Panc1 (cell line): ENCODE measurements around the gene LRRC42. TPM values are rescaled to one million over a fixed set of nuclear protein-coding genes. Genes with fewer than 3 reads are reported as not detected.

Experiments used
- ATAC-seq: fragments of 200-7000 bp; cut with Tn5 transposase; 2 replicates; pipeline ENCODE4 v1.9.1; 2020; ENCODE audit warnings: mild to moderate bottlenecking, moderate library complexity
- BruUV-seq: library from RNA; stranded (reverse); fragments of 400-500 nt; replicated peaks from 2 replicates; lab custom pipeline; 2021; lab: Mats Ljungman, UMichigan
- CTCF ChIA-PET: fragments of 300-600 bp; sonication (Branson Sonifier 250); formaldehyde crosslinking; loops from one replicate; lab custom pipeline; 2022; ENCODE audit warnings: antibody characterized with exemption; lab: Charles Lee
- POLR2A ChIA-PET: fragments of 300-600 bp; sonication (Branson Sonifier 250); formaldehyde crosslinking; loops from one replicate; lab custom pipeline; 2022; ENCODE audit warnings: antibody characterized with exemption; lab: Charles Lee
- DNase-seq: peaks from one replicate; pipeline ENCODE4 v3.0.0-alpha.2; 2010; ENCODE audit warnings: low read depth, low spot score
- H3K27ac ChIP-seq: 2 replicates; pipeline ENCODE4 v1.5.1; 2011; ENCODE audit warnings: mild to moderate bottlenecking, low read length, inconsistent platforms
- H3K27me3 ChIP-seq: fragments of 200-500 bp; sonication (Bioruptor generic); 2 replicates; pipeline ENCODE4 v1.6.0; 2014; ENCODE audit warnings: low read length, inconsistent platforms; ENCODE audit not compliant: control insufficient read depth, insufficient read depth
- H3K36me3 ChIP-seq: fragments of 200-500 bp; sonication (Bioruptor generic); 2 replicates; pipeline ENCODE4 v1.5.1; 2014; ENCODE audit warnings: inconsistent platforms, mild to moderate bottlenecking, low read length, moderate library complexity; ENCODE audit not compliant: control insufficient read depth, insufficient read depth
- H3K4me1 ChIP-seq: 2 replicates; pipeline ENCODE4 v1.5.1; 2011; ENCODE audit warnings: inconsistent platforms, mild to moderate bottlenecking, low read length, moderate library complexity; ENCODE audit not compliant: control insufficient read depth, insufficient read depth
- H3K4me3 ChIP-seq, 2 experiments: 2 replicates each; pipeline ENCODE4 v1.5.1; 2011 to 2012; ENCODE audit warnings: low read depth in 2 of 2, low read length in 2 of 2, mild to moderate bottlenecking in 2 of 2, inconsistent platforms in 1 of 2, moderate library complexity in 1 of 2
- H3K9me3 ChIP-seq: fragments of 200-500 bp; sonication (Bioruptor generic); 2 replicates; pipeline ENCODE4 v1.5.1; 2014; ENCODE audit warnings: low read depth, mild to moderate bottlenecking, inconsistent platforms, low read length, moderate library complexity; ENCODE audit not compliant: control insufficient read depth, insufficient read depth
- CTCF ChIP-seq: fragments of 450-650 bp; IDR thresholded peaks from 2 replicates; pipeline ENCODE4 v1.5.1; 2017; ENCODE audit warnings: mild to moderate bottlenecking
- POLR2AphosphoS5 ChIP-seq: IDR thresholded peaks from 2 replicates; pipeline ENCODE4 v1.6.1; 2012; ENCODE audit warnings: mild to moderate bottlenecking, low read depth, low read length, moderate library complexity
- SIN3A ChIP-seq: IDR thresholded peaks from 2 replicates; pipeline ENCODE4 v1.6.1; 2012; ENCODE audit warnings: low read depth, mild to moderate bottlenecking, low read length, moderate library complexity, borderline replicate concordance; ENCODE audit not compliant: insufficient read depth
- TCF7L2 ChIP-seq: IDR thresholded peaks from 2 replicates; pipeline ENCODE4 v1.6.1; 2011; ENCODE audit warnings: mild to moderate bottlenecking, low read depth, low read length, inconsistent platforms
- in situ Hi-C: cut with HindIII; loops from 2 replicates; pipeline ENCODE4 v1.10.0; 2016; ENCODE audit warnings: low sequenced_read_pairs, low pct_unique_long_range_greater_than_20kb
- intact Hi-C: fragments of 100-400 bp; cut with micrococcal nuclease; formaldehyde crosslinking; loops from one replicate; pipeline ENCODE4 v1.10.0; 2022; ENCODE audit not compliant: unreplicated experiment
- total RNA-seq: library from RNA; stranded (reverse); gene quantifications from one replicate; pipeline ENCODE4 v1.2.1, GENCODE V29; 2021; ENCODE audit not compliant: unreplicated experiment
- TF ChIP-seq, protein P1 (sequence below), 2 experiments: IDR thresholded peaks; 2 replicates each; pipeline ENCODE4 v1.6.1; 2011 to 2012; ENCODE audit warnings: low read depth in 2 of 2, control low read depth in 1 of 2, low read length in 1 of 2, mild to moderate bottlenecking in 1 of 2, moderate library complexity in 1 of 2; ENCODE audit not compliant: insufficient read depth in 1 of 2

Gene LRRC42
- total RNA-seq, 1 experiment from 2014 or later, result 41.0 TPM

GRCh38 chr1:53999920-54000319, 53.8 kb downstream of the LRRC42 start:
- no TSS peak for BruUV-seq
- in situ Hi-C loops (no loop called here), intact Hi-C loops (no loop called here)
- ChIA-PET POLR2A (no interaction called here), CTCF (no interaction called here)
- Histone ChIP-seq H3K4me3 (no peak overlapping the region), H3K27ac (no peak overlapping the region), H3K36me3 (no peaks in the 10 kb centered on the region), H3K27me3 (no peaks in the 10 kb centered on the region), H3K9me3 (no peaks in the 10 kb centered on the region), H3K4me1 (no peaks in the 10 kb centered on the region)
- DNase-seq (no peak), ATAC-seq (no peak)
- TF ChIP-seq, protein P1, sequence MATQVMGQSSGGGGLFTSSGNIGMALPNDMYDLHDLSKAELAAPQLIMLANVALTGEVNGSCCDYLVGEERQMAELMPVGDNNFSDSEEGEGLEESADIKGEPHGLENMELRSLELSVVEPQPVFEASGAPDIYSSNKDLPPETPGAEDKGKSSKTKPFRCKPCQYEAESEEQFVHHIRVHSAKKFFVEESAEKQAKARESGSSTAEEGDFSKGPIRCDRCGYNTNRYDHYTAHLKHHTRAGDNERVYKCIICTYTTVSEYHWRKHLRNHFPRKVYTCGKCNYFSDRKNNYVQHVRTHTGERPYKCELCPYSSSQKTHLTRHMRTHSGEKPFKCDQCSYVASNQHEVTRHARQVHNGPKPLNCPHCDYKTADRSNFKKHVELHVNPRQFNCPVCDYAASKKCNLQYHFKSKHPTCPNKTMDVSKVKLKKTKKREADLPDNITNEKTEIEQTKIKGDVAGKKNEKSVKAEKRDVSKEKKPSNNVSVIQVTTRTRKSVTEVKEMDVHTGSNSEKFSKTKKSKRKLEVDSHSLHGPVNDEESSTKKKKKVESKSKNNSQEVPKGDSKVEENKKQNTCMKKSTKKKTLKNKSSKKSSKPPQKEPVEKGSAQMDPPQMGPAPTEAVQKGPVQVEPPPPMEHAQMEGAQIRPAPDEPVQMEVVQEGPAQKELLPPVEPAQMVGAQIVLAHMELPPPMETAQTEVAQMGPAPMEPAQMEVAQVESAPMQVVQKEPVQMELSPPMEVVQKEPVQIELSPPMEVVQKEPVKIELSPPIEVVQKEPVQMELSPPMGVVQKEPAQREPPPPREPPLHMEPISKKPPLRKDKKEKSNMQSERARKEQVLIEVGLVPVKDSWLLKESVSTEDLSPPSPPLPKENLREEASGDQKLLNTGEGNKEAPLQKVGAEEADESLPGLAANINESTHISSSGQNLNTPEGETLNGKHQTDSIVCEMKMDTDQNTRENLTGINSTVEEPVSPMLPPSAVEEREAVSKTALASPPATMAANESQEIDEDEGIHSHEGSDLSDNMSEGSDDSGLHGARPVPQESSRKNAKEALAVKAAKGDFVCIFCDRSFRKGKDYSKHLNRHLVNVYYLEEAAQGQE (IDR thresholded peaks at IDR 0.05; ENCODE audit: insufficient read depth in 1 of 2, low read depth in 2 of 2, low read length in 1 of 2), result no peak
- TF ChIP-seq CTCF, result no peak
- no peak for TF ChIP-seq POLR2AphosphoS5
- no peak for TF ChIP-seq TCF7L2
- TF ChIP-seq SIN3A, result no peak

GRCh38 chr1:54001591-54001990, 55.4 kb downstream of the LRRC42 start:
- intact Hi-C loops (no loop called here), in situ Hi-C loops (no loop called here)
- ATAC-seq (no peak), DNase-seq (no peak)
- Histone ChIP-seq H3K4me1 (no peaks in the 10 kb centered on the region), H3K27me3 (no peaks in the 10 kb centered on the region), H3K36me3 (no peaks in the 10 kb centered on the region), H3K27ac (no peak overlapping the region), H3K9me3 (no peaks in the 10 kb centered on the region), H3K4me3 (no peak overlapping the region)
- ChIA-PET POLR2A (no interaction called here), CTCF (no interaction called here)
- BruUV-seq, result no TSS peak
- no peak for TF ChIP-seq POLR2AphosphoS5

GRCh38 chr1:54002544-54003248, 56.5 kb downstream of the LRRC42 start:
- ChIA-PET CTCF (no interaction called here), POLR2A (no interaction called here)
- ATAC-seq, result no peak
- TF ChIP-seq TCF7L2 (no peak), POLR2AphosphoS5 (no peak), CTCF (no peak), SIN3A (no peak)
- TF ChIP-seq, protein P1 (IDR thresholded peaks at IDR 0.05; ENCODE audit: insufficient read depth in 1 of 2, low read depth in 2 of 2, low read length in 1 of 2), result no peak
- H3K27me3 ChIP-seq, result no peaks in the 10 kb centered on the region
- no peak overlapping the region for H3K4me3 ChIP-seq
- H3K4me1 ChIP-seq, result no peaks in the 10 kb centered on the region
- no peaks in the 10 kb centered on the region for H3K36me3 ChIP-seq
- no peak for DNase-seq
- no peak overlapping the region for H3K27ac ChIP-seq
- no peaks in the 10 kb centered on the region for H3K9me3 ChIP-seq
- in situ Hi-C loops, result no loop called here
- no TSS peak for BruUV-seq
- intact Hi-C loops, result no loop called here
